GM21529 (cell line): ENCODE data around the gene ALDH16A1.

Source experiments
- ATAC-seq: cut with Tn5 transposase; IDR thresholded peaks from one replicate; pipeline ENCODE4 v1.9.1; 2021; ENCODE audit not compliant: unreplicated experiment

Gene ALDH16A1

GRCh38 chr19:49507803-49508494 lies 54.9 kb downstream of the ALDH16A1 start:
- no peak for ATAC-seq

- ATAC-seq = no peak
These were observed 60.1 kb downstream of the ALDH16A1 start for GRCh38 chr19:49512970-49513745.

GRCh38 chr19:49513746-49514118 lies 60.7 kb downstream of the ALDH16A1 start:
- no peak for ATAC-seq

GRCh38 chr19:49514151-49514550 lies 61.1 kb downstream of the ALDH16A1 start:
- no peak for ATAC-seq

- no peak for ATAC-seq
These were observed 62.7 kb downstream of the ALDH16A1 start for GRCh38 chr19:49515767-49516166.

- ATAC-seq = no peak
These were observed 65.0 kb downstream of the ALDH16A1 start for GRCh38 chr19:49518033-49518432.
